Hepatocyte (in vitro differentiated cells): ENCODE results near the gene CCDC142.

Source experiments
- EZH2 ChIP-seq: fragments of 200-600 bp; sonication (generic); IDR thresholded peaks from 2 replicates; pipeline ENCODE4 v1.6.1; 2016; ENCODE audit warnings: antibody characterized with exemption, mild to moderate bottlenecking, borderline replicate concordance
- EZH2phosphoT487 ChIP-seq: fragments of 200-600 bp; sonication (generic); IDR thresholded peaks from one replicate; pipeline ENCODE4 v1.6.1; 2018; ENCODE audit warnings: antibody characterized with exemption, mild to moderate bottlenecking, low read depth, moderate library complexity; ENCODE audit not compliant: unreplicated experiment, severe bottlenecking
- TF ChIP-seq, protein P1 (sequence below): fragments of 200-600 bp; sonication (generic); IDR thresholded peaks from 2 replicates; pipeline ENCODE4 v1.5.1; 2016; ENCODE audit warnings: antibody characterized with exemption, mild to moderate bottlenecking; ENCODE audit not compliant: poor library complexity

- TF ChIP-seq, protein P1, sequence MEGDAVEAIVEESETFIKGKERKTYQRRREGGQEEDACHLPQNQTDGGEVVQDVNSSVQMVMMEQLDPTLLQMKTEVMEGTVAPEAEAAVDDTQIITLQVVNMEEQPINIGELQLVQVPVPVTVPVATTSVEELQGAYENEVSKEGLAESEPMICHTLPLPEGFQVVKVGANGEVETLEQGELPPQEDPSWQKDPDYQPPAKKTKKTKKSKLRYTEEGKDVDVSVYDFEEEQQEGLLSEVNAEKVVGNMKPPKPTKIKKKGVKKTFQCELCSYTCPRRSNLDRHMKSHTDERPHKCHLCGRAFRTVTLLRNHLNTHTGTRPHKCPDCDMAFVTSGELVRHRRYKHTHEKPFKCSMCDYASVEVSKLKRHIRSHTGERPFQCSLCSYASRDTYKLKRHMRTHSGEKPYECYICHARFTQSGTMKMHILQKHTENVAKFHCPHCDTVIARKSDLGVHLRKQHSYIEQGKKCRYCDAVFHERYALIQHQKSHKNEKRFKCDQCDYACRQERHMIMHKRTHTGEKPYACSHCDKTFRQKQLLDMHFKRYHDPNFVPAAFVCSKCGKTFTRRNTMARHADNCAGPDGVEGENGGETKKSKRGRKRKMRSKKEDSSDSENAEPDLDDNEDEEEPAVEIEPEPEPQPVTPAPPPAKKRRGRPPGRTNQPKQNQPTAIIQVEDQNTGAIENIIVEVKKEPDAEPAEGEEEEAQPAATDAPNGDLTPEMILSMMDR: no peak
- TF ChIP-seq EZH2 (no peak), EZH2phosphoT487 (no peak)
Measured at GRCh38 chr2:74504591-74504990, 21.8 kb upstream of the CCDC142 start.
